Sigmoid colon (tissue), 7 donors: Measurements from ENCODE around the gene FAM25G. TPM values are rescaled to one million over a fixed set of nuclear protein-coding genes. Genes with fewer than 3 reads are reported as not detected.
"Not testable (repeated sequence)": the region's sequence is repeated elsewhere in the genome, so short reads cannot be mapped to it uniquely, and the experiment has no call there.

ENCODE experiments used
- DNase-seq: peaks from one replicate; pipeline ENCODE4 v3.0.0-alpha.2; 2019
- H3K27ac ChIP-seq, 4 donors: fragments of 200-600 bp; sonication (generic); one replicate each; pipeline ENCODE4 v1.5.1; 2016 to 2019; ENCODE audit warnings: mild to moderate bottlenecking in 1 of 4
- H3K27me3 ChIP-seq, 3 donors: fragments of 200-600 bp; sonication (generic); one replicate each; pipeline ENCODE4 v1.5.1; 2019; ENCODE audit warnings: mild to moderate bottlenecking in 1 of 3
- H3K36me3 ChIP-seq, 4 donors: fragments of 200-600 bp; sonication (generic); one replicate each; pipeline ENCODE4 v1.5.1; 2016 to 2019
- H3K4me1 ChIP-seq, 4 donors: fragments of 200-600 bp; sonication (generic); one replicate each; pipeline ENCODE4 v1.5.1; 2017 to 2019
- H3K4me3 ChIP-seq, 4 donors: fragments of 200-600 bp; sonication (generic); one replicate each; pipeline ENCODE4 v1.5.1; 2017 to 2019; ENCODE audit warnings: mild to moderate bottlenecking in 2 of 4, moderate library complexity in 1 of 4
- H3K9me3 ChIP-seq, 4 donors: fragments of 200-600 bp in 3 of 4; sonication (generic) in 3 of 4; one replicate each; pipeline versions ENCODE4 v1.5.1 to v1.6.1; 2013 to 2019
- CTCF ChIP-seq, 4 experiments: fragments of 450-650 bp in 3 of 4; fragments of 200-600 bp in 1 of 4; IDR thresholded peaks; one replicate each; pipeline ENCODE4 v1.5.1; 2016 to 2019; ENCODE audit warnings: antibody characterized with exemption in 4 of 4, mild to moderate bottlenecking in 3 of 4, moderate library complexity in 2 of 4
- EP300 ChIP-seq, 4 donors: sonication (generic); formaldehyde crosslinking; IDR thresholded peaks; one replicate each; pipeline ENCODE4 v1.6.1; 2017; ENCODE audit warnings: antibody characterized with exemption in 4 of 4
- POLR2A ChIP-seq, 2 donors: fragments of 450-650 bp; IDR thresholded peaks; one replicate each; pipeline ENCODE4 v1.6.1; 2016; ENCODE audit warnings: antibody characterized with exemption in 2 of 2, mild to moderate bottlenecking in 2 of 2, moderate library complexity in 2 of 2
- POLR2AphosphoS5 ChIP-seq, 4 donors: sonication (generic); formaldehyde crosslinking; IDR thresholded peaks; one replicate each; pipeline ENCODE4 v1.6.1; 2017; ENCODE audit warnings: antibody characterized with exemption in 4 of 4
- WGBS, 2 donors: extraction: QIAGEN DNeasy Blood & Tissue Kit; methylation state at CpG; one replicate each; pipeline ENCODE4 v1.1.7; 2013; 5-methylcytosine and 5-hydroxymethylcytosine counted together
- intact Hi-C: fragments of 100-400 bp; cut with DNase I; formaldehyde crosslinking; loops from one replicate; pipeline ENCODE4 v1.15.1; 2023
- polyA plus RNA-seq, 3 donors: library from polyadenylated mRNA; stranded (reverse); fragments of 200-250 nt; gene quantifications; one replicate each; pipeline ENCODE4 v1.2.3, GENCODE V29; 2013
- total RNA-seq, 4 donors: library from RNA; depleted of rRNA; stranded (reverse); fragments of >200 nt; gene quantifications; one replicate each; pipeline ENCODE4 v1.1.0, GENCODE V29; 2016
- donor health status: healthy with polysubstance abuse.
- donor health status: Bipolar disorder and iron deficiency.
- donor health status: healthy.

The FAM25G gene
- total and polyA plus RNA-seq, 7 donors, result 1.8 to 12.5 TPM; not detected in 5

- TF ChIP-seq POLR2A (IDR thresholded peaks at IDR 0.05), result no peak
- no peak for TF ChIP-seq EP300 (IDR thresholded peaks at IDR 0.05)
- no peak for TF ChIP-seq POLR2AphosphoS5 (IDR thresholded peaks at IDR 0.05)
- TF ChIP-seq CTCF (IDR thresholded peaks at IDR 0.05), result no peak
- intact Hi-C loops, result no loop called here
- WGBS, 2 donors, result 83% methylated on average over 8 of the region's 8 CpGs
Observed at GRCh38 chr10:47456079-47456785, 35.3 kb downstream of the FAM25G start.

GRCh38 chr10:47455350-47456078 lies 36.0 kb downstream of the FAM25G start:
- H3K9me3 ChIP-seq, DNase-seq, intact Hi-C loops, H3K27ac ChIP-seq, H3K4me3 ChIP-seq, H3K4me1 ChIP-seq, H3K27me3 ChIP-seq, H3K36me3 ChIP-seq: not testable (repeated sequence)
- WGBS, 2 donors, result 62 to 78% methylated on average over 9 of the region's 9 CpGs

More at GRCh38 chr10:47456079-47456785, 35.3 kb downstream of the FAM25G start:
- Histone ChIP-seq H3K4me1 (no peaks in the 10 kb centered on the region), H3K27me3 (no peaks in the 10 kb centered on the region), H3K36me3 (no peaks in the 10 kb centered on the region), H3K9me3 (no peaks in the 10 kb centered on the region), H3K4me3 (no peak overlapping the region), H3K27ac (no peak overlapping the region)
- no peak for DNase-seq

- TF ChIP-seq POLR2AphosphoS5 (IDR thresholded peaks at IDR 0.05) (no peak), CTCF (IDR thresholded peaks at IDR 0.05) (no peak), EP300 (IDR thresholded peaks at IDR 0.05) (no peak), POLR2A (IDR thresholded peaks at IDR 0.05) (no peak)
- Histone ChIP-seq H3K27ac (no peak overlapping the region), H3K9me3 (no peaks in the 10 kb centered on the region), H3K4me3 (no peak overlapping the region), H3K27me3 (no peaks in the 10 kb centered on the region), H3K4me1 (no peaks in the 10 kb centered on the region), H3K36me3 (no peaks in the 10 kb centered on the region)
- DNase-seq, result no peak
- intact Hi-C loops, result no loop called here
- 83 to 94% methylated on average over 3 of the region's 3 CpGs for WGBS, 2 donors
Observed at GRCh38 chr10:47454780-47455058, 36.8 kb downstream of the FAM25G start.

GRCh38 chr10:47454008-47454779 lies 37.3 kb downstream of the FAM25G start:
- intact Hi-C loops, result no loop called here
- Histone ChIP-seq H3K27ac (no peak overlapping the region), H3K4me3 (no peak overlapping the region), H3K9me3 (no peaks in the 10 kb centered on the region), H3K4me1 (no peaks in the 10 kb centered on the region), H3K27me3 (no peaks in the 10 kb centered on the region), H3K36me3 (no peaks in the 10 kb centered on the region)
- DNase-seq, result no peak
- 80 to 84% methylated on average over 10 of the region's 10 CpGs for WGBS, 2 donors
- no peak for TF ChIP-seq POLR2AphosphoS5 (IDR thresholded peaks at IDR 0.05)
- no peak for TF ChIP-seq CTCF (IDR thresholded peaks at IDR 0.05)
- no peak for TF ChIP-seq EP300 (IDR thresholded peaks at IDR 0.05)
- no peak for TF ChIP-seq POLR2A (IDR thresholded peaks at IDR 0.05)
